ENCODE results near the gene NBEA.

DNA sequence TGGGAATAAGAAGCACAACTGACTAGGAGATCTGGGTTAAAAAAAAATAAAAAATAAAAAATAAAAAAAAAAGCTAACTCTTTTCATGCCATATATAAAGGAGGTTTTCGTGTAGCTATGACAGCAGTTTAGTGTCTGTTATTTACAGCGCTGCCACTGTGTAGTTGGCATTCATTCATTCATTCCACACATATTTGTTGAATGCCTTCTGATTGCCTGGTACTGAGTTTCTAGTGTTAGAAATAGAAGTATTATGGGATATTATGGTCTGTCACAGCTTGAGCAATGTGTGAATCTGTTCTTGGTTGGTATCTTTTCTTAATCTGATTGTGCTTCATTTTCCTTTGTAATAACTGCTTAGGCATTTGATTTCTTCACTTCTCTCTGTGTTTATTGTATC lies 237.4 kb downstream of the NBEA start:
- TF ChIP-seq, protein P1, sequence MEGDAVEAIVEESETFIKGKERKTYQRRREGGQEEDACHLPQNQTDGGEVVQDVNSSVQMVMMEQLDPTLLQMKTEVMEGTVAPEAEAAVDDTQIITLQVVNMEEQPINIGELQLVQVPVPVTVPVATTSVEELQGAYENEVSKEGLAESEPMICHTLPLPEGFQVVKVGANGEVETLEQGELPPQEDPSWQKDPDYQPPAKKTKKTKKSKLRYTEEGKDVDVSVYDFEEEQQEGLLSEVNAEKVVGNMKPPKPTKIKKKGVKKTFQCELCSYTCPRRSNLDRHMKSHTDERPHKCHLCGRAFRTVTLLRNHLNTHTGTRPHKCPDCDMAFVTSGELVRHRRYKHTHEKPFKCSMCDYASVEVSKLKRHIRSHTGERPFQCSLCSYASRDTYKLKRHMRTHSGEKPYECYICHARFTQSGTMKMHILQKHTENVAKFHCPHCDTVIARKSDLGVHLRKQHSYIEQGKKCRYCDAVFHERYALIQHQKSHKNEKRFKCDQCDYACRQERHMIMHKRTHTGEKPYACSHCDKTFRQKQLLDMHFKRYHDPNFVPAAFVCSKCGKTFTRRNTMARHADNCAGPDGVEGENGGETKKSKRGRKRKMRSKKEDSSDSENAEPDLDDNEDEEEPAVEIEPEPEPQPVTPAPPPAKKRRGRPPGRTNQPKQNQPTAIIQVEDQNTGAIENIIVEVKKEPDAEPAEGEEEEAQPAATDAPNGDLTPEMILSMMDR (conservative IDR thresholded peaks at IDR 0.05), result no peak
- TF ChIP-seq ZFX (IDR thresholded peaks at IDR 0.05), result no peak
